Liver (tissue), 3 donors: ENCODE results near the gene PI4K2A.

Experiments
- EGR1 ChIP-seq, 2 donors: IDR thresholded peaks; 2 replicates each; pipeline ENCODE4 v1.6.1; 2016 to 2018; ENCODE audit warnings: antibody characterized with exemption in 2 of 2, low read depth in 2 of 2
- FOXA1 ChIP-seq: IDR thresholded peaks from 2 replicates; pipeline ENCODE4 v1.6.1; 2016; ENCODE audit warnings: antibody characterized with exemption
- GABPA ChIP-seq, 2 donors: IDR thresholded peaks in 1 of 2; conservative IDR thresholded peaks in 1 of 2; 2 replicates each; pipeline ENCODE4 v1.6.1; 2016; ENCODE audit warnings: antibody characterized with exemption in 2 of 2, mild to moderate bottlenecking in 1 of 2, moderate library complexity in 1 of 2
- HNF4G ChIP-seq: IDR thresholded peaks from 2 replicates; pipeline ENCODE4 v1.6.1; 2016; ENCODE audit warnings: antibody characterized with exemption
- JUND ChIP-seq, 2 donors: IDR thresholded peaks; 2 replicates each; pipeline ENCODE4 v1.6.1; 2016; ENCODE audit warnings: antibody characterized with exemption in 2 of 2
- NR2F2 ChIP-seq: IDR thresholded peaks from 2 replicates; pipeline ENCODE4 v1.6.1; 2016; ENCODE audit warnings: antibody characterized with exemption
- RAD21 ChIP-seq, 2 donors: IDR thresholded peaks; 2 replicates each; pipeline ENCODE4 v1.6.1; 2016; ENCODE audit warnings: antibody characterized with exemption in 2 of 2, mild to moderate bottlenecking in 2 of 2
- SP1 ChIP-seq: IDR thresholded peaks from 2 replicates; pipeline ENCODE4 v1.6.1; 2018; ENCODE audit warnings: antibody characterized with exemption, mild to moderate bottlenecking
- TAF1 ChIP-seq: conservative IDR thresholded peaks from 2 replicates; pipeline ENCODE4 v1.6.1; 2016; ENCODE audit warnings: antibody characterized with exemption, mild to moderate bottlenecking
- TF ChIP-seq, protein P1 (sequence below): fragments of 150-350 bp; IDR thresholded peaks from 2 replicates; pipeline ENCODE4 v1.5.1; 2017; ENCODE audit warnings: improper control_type of control experiment, low read depth, low read length; ENCODE audit not compliant: missing input control
- TF ChIP-seq, protein P2 (sequence below): IDR thresholded peaks from 2 replicates; pipeline ENCODE4 v1.6.1; 2016; ENCODE audit warnings: antibody characterized with exemption
- TF ChIP-seq, protein P3 (sequence below): IDR thresholded peaks from 2 replicates; pipeline ENCODE4 v1.6.1; 2016; ENCODE audit warnings: antibody characterized with exemption
- TF ChIP-seq, protein P4 (sequence below): IDR thresholded peaks from 2 replicates; pipeline ENCODE4 v1.6.1; 2016; ENCODE audit warnings: antibody characterized with exemption, mild to moderate bottlenecking
- TF ChIP-seq, protein P5 (sequence below): IDR thresholded peaks from 2 replicates; pipeline ENCODE4 v1.6.1; 2016; ENCODE audit warnings: antibody characterized with exemption
- donor health status: healthy.
- donor health status: healthy.

DNA sequence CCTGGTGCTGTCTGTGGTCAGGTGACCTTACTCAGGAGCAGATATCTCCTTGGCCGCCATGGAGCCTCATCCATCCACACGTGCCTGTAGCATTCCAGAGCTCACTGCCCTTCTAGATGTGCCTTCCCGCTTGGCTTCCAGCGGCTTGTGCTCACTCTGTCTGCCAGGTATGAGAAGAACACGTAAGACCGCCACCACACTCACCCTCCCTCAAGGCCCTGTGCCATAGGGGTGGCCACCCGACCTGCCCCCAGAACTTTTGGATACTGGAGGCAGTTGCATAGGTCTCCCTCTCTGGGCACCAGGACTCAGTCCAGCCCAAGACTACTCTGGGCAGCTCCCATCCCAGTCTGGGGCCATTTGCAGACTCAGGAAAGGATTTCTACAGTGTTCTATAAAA is 77.2 kb downstream of the PI4K2A start:
- TF ChIP-seq, protein P1, sequence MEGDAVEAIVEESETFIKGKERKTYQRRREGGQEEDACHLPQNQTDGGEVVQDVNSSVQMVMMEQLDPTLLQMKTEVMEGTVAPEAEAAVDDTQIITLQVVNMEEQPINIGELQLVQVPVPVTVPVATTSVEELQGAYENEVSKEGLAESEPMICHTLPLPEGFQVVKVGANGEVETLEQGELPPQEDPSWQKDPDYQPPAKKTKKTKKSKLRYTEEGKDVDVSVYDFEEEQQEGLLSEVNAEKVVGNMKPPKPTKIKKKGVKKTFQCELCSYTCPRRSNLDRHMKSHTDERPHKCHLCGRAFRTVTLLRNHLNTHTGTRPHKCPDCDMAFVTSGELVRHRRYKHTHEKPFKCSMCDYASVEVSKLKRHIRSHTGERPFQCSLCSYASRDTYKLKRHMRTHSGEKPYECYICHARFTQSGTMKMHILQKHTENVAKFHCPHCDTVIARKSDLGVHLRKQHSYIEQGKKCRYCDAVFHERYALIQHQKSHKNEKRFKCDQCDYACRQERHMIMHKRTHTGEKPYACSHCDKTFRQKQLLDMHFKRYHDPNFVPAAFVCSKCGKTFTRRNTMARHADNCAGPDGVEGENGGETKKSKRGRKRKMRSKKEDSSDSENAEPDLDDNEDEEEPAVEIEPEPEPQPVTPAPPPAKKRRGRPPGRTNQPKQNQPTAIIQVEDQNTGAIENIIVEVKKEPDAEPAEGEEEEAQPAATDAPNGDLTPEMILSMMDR = no peak
- no peak for TF ChIP-seq JUND (IDR thresholded peaks at IDR 0.05)
- TF ChIP-seq EGR1 (IDR thresholded peaks at IDR 0.05; ENCODE audit: low read depth in 2 of 2) = no peak
- TF ChIP-seq RAD21 (IDR thresholded peaks at IDR 0.05) = no peak
- no peak for TF ChIP-seq FOXA1
- no peak for TF ChIP-seq SP1
- TF ChIP-seq TAF1 = no peak
- TF ChIP-seq, protein P2, sequence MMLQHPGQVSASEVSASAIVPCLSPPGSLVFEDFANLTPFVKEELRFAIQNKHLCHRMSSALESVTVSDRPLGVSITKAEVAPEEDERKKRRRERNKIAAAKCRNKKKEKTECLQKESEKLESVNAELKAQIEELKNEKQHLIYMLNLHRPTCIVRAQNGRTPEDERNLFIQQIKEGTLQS = no peak
- TF ChIP-seq, protein P3, sequence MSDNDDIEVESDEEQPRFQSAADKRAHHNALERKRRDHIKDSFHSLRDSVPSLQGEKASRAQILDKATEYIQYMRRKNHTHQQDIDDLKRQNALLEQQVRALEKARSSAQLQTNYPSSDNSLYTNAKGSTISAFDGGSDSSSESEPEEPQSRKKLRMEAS = no peak
- TF ChIP-seq GABPA (IDR thresholded peaks at IDR 0.05 in 1 of 2, conservative IDR thresholded peaks at IDR 0.05 in 1 of 2) = no peak
- TF ChIP-seq HNF4G = no peak
- TF ChIP-seq, protein P4, sequence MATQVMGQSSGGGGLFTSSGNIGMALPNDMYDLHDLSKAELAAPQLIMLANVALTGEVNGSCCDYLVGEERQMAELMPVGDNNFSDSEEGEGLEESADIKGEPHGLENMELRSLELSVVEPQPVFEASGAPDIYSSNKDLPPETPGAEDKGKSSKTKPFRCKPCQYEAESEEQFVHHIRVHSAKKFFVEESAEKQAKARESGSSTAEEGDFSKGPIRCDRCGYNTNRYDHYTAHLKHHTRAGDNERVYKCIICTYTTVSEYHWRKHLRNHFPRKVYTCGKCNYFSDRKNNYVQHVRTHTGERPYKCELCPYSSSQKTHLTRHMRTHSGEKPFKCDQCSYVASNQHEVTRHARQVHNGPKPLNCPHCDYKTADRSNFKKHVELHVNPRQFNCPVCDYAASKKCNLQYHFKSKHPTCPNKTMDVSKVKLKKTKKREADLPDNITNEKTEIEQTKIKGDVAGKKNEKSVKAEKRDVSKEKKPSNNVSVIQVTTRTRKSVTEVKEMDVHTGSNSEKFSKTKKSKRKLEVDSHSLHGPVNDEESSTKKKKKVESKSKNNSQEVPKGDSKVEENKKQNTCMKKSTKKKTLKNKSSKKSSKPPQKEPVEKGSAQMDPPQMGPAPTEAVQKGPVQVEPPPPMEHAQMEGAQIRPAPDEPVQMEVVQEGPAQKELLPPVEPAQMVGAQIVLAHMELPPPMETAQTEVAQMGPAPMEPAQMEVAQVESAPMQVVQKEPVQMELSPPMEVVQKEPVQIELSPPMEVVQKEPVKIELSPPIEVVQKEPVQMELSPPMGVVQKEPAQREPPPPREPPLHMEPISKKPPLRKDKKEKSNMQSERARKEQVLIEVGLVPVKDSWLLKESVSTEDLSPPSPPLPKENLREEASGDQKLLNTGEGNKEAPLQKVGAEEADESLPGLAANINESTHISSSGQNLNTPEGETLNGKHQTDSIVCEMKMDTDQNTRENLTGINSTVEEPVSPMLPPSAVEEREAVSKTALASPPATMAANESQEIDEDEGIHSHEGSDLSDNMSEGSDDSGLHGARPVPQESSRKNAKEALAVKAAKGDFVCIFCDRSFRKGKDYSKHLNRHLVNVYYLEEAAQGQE = no peak
- no peak for TF ChIP-seq NR2F2
- TF ChIP-seq, protein P5, sequence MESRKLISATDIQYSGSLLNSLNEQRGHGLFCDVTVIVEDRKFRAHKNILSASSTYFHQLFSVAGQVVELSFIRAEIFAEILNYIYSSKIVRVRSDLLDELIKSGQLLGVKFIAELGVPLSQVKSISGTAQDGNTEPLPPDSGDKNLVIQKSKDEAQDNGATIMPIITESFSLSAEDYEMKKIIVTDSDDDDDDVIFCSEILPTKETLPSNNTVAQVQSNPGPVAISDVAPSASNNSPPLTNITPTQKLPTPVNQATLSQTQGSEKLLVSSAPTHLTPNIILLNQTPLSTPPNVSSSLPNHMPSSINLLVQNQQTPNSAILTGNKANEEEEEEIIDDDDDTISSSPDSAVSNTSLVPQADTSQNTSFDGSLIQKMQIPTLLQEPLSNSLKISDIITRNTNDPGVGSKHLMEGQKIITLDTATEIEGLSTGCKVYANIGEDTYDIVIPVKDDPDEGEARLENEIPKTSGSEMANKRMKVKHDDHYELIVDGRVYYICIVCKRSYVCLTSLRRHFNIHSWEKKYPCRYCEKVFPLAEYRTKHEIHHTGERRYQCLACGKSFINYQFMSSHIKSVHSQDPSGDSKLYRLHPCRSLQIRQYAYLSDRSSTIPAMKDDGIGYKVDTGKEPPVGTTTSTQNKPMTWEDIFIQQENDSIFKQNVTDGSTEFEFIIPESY = no peak
